ENCODE results near the gene HDAC1.
"Not testable (repeated sequence)": the region's sequence is repeated elsewhere in the genome, so short reads cannot be mapped to it uniquely, and the experiment has no call there.

The HDAC1 gene

GRCh38 chr1:32352831-32353383 lies 61.0 kb downstream of the HDAC1 start:
- Mint-ChIP-seq H3K4me1 (peaks cover 53% of the 10 kb centered on the region), H3K27ac (no peak overlapping the region), H3K27me3 (peaks cover 38% of the 10 kb centered on the region), H3K4me3 (peak overlapping the region; percentile 77), H3K9me3 (peaks cover 5% of the 10 kb centered on the region), H3K36me3 (peaks cover 11% of the 10 kb centered on the region)
- no peak for DNase-seq
- CTCF ChIA-PET, result interaction anchor here (1.0 to 1.1 kb wide), 2 partner anchors 10 to 81 kb away, joined by 3 read pairs; no protein-coding TSS in a partner anchor

- Mint-ChIP-seq H3K9me3 (peaks cover 5% of the 10 kb centered on the region), H3K4me1 (peaks cover 48% of the 10 kb centered on the region), H3K27ac (no peak overlapping the region), H3K27me3 (peaks cover 37% of the 10 kb centered on the region), H3K36me3 (peaks cover 11% of the 10 kb centered on the region), H3K4me3 (peak overlapping the region; percentile 49)
- DNase-seq, result no peak
- CTCF ChIA-PET, result interaction anchor here (1.0 to 1.1 kb wide), 2 partner anchors 10 to 81 kb away, joined by 3 read pairs; no protein-coding TSS in a partner anchor
These were observed 61.5 kb downstream of the HDAC1 start for GRCh38 chr1:32353431-32353830.

GRCh38 chr1:32353886-32354570 lies 62.1 kb downstream of the HDAC1 start:
- CTCF ChIA-PET, result interaction anchor here (0.9 kb wide), 1 partner anchor 138 kb away, joined by 5 read pairs; no protein-coding TSS in a partner anchor
- peaks cover 42% of the 10 kb centered on the region for H3K4me1 Mint-ChIP-seq
- H3K27ac Mint-ChIP-seq, result no peak overlapping the region
- peak overlapping the region; percentile 49 for H3K4me3 Mint-ChIP-seq
- H3K36me3 Mint-ChIP-seq, result peaks cover 11% of the 10 kb centered on the region
- H3K27me3 Mint-ChIP-seq, result peaks cover 35% of the 10 kb centered on the region
- no peak for DNase-seq
- peaks cover 5% of the 10 kb centered on the region for H3K9me3 Mint-ChIP-seq

GRCh38 chr1:32355778-32356177 lies 63.9 kb downstream of the HDAC1 start:
- H3K27me3 Mint-ChIP-seq, result peaks cover 39% of the 10 kb centered on the region
- H3K4me3 Mint-ChIP-seq, H3K9me3 Mint-ChIP-seq, H3K27ac Mint-ChIP-seq, DNase-seq: not testable (repeated sequence)
- CTCF ChIA-PET, result interaction anchor here (0.7 to 1.1 kb wide), 2 partner anchors 74 to 140 kb away, joined by 4 read pairs; no protein-coding TSS in a partner anchor
- peaks cover 41% of the 10 kb centered on the region for H3K4me1 Mint-ChIP-seq
- peaks cover 13% of the 10 kb centered on the region for H3K36me3 Mint-ChIP-seq

- Mint-ChIP-seq H3K36me3 (peaks cover 16% of the 10 kb centered on the region), H3K4me3 (no peak overlapping the region), H3K4me1 (peaks cover 39% of the 10 kb centered on the region), H3K9me3 (no peaks in the 10 kb centered on the region), H3K27ac (no peak overlapping the region), H3K27me3 (peaks cover 43% of the 10 kb centered on the region)
- DNase-seq, result no peak
- CTCF ChIA-PET, result interaction anchor here (0.7 to 1.1 kb wide), 2 partner anchors 74 to 141 kb away, joined by 4 read pairs; no protein-coding TSS in a partner anchor
These were observed 64.6 kb downstream of the HDAC1 start for GRCh38 chr1:32356478-32356877.

GRCh38 chr1:32357614-32358013 lies 65.7 kb downstream of the HDAC1 start:
- H3K36me3 Mint-ChIP-seq, result peaks cover 20% of the 10 kb centered on the region
- H3K27me3 Mint-ChIP-seq, result peaks cover 49% of the 10 kb centered on the region
- peaks cover 38% of the 10 kb centered on the region for H3K4me1 Mint-ChIP-seq
- CTCF ChIA-PET, result interaction anchor here (3.1 kb wide), 1 partner anchor 142 kb away, joined by 12 read pairs; no protein-coding TSS in a partner anchor
- no peaks in the 10 kb centered on the region for H3K9me3 Mint-ChIP-seq
- no peak for DNase-seq
- H3K27ac Mint-ChIP-seq, result no peak overlapping the region
- H3K4me3 Mint-ChIP-seq, result no peak overlapping the region

- H3K36me3 Mint-ChIP-seq, result peaks cover 23% of the 10 kb centered on the region
- no peak overlapping the region for H3K4me3 Mint-ChIP-seq
- CTCF ChIA-PET, result interaction anchor here (1.1 to 3.1 kb wide), 2 partner anchors 24 to 143 kb away, joined by 3 to 12 read pairs; no protein-coding TSS in a partner anchor
- peaks cover 33% of the 10 kb centered on the region for H3K4me1 Mint-ChIP-seq
- peaks cover 45% of the 10 kb centered on the region for H3K27me3 Mint-ChIP-seq
- no peaks in the 10 kb centered on the region for H3K9me3 Mint-ChIP-seq
- peak overlapping the region; percentile 57 for H3K27ac Mint-ChIP-seq
- no peak for DNase-seq
These were observed 66.6 kb downstream of the HDAC1 start for GRCh38 chr1:32358435-32358834.

- Mint-ChIP-seq H3K9me3 (no peaks in the 10 kb centered on the region), H3K27ac (no peak overlapping the region), H3K27me3 (peaks cover 27% of the 10 kb centered on the region), H3K4me1 (peaks cover 24% of the 10 kb centered on the region), H3K36me3 (peaks cover 28% of the 10 kb centered on the region), H3K4me3 (no peak overlapping the region)
- CTCF ChIA-PET, result interaction anchor here (2.1 kb wide), 1 partner anchor 146 kb away, joined by 6 read pairs; no protein-coding TSS in a partner anchor
- DNase-seq, result no peak
These were observed 69.4 kb downstream of the HDAC1 start for GRCh38 chr1:32361308-32361673.

- Mint-ChIP-seq H3K36me3 (peaks cover 28% of the 10 kb centered on the region), H3K27me3 (peaks cover 22% of the 10 kb centered on the region), H3K4me3 (no peak overlapping the region), H3K27ac (no peak overlapping the region), H3K4me1 (peaks cover 24% of the 10 kb centered on the region), H3K9me3 (no peaks in the 10 kb centered on the region)
- peak; percentile 40 for DNase-seq
- CTCF ChIA-PET, result interaction anchor here (0.9 to 2.1 kb wide), 2 partner anchors 40 to 146 kb away, joined by 3 to 6 read pairs; no protein-coding TSS in a partner anchor
These were observed 70.0 kb downstream of the HDAC1 start for GRCh38 chr1:32361674-32362473.

- no peak for DNase-seq
- CTCF ChIA-PET, result interaction anchor here (0.6 to 2.1 kb wide), 4 partner anchors 10 to 147 kb away, joined by 3 to 6 read pairs (median 3); no protein-coding TSS in a partner anchor
- Mint-ChIP-seq H3K27me3 (peaks cover 19% of the 10 kb centered on the region), H3K27ac (peak within 1 kb of the TSS; percentile 34), H3K4me1 (peaks cover 24% of the 10 kb centered on the region), H3K4me3 (peak within 1 kb of the TSS; percentile 12), H3K9me3 (no peaks in the 10 kb centered on the region), H3K36me3 (peaks cover 31% of the 10 kb centered on the region)
These were observed 70.8 kb downstream of the HDAC1 start, which contains the start of the genes FAM229A and TSSK3 for GRCh38 chr1:32362474-32363313. Gene FAM229A (minus strand): TSS chr1:32362485. CDS start chr1:32362091, 394 bp downstream. Gene TSSK3 (plus strand): TSS chr1:32362539. CDS start chr1:32362702, 163 bp downstream.

- peaks cover 24% of the 10 kb centered on the region for H3K4me1 Mint-ChIP-seq
- no peak overlapping the region for H3K4me3 Mint-ChIP-seq
- H3K27me3 Mint-ChIP-seq, result peaks cover 15% of the 10 kb centered on the region
- peaks cover 34% of the 10 kb centered on the region for H3K36me3 Mint-ChIP-seq
- CTCF ChIA-PET, result interaction anchor here (0.6 kb wide), 1 partner anchor 11 kb away, joined by 3 read pairs; no protein-coding TSS in a partner anchor
- H3K9me3 Mint-ChIP-seq, result no peaks in the 10 kb centered on the region
- DNase-seq, result no peak
- H3K27ac Mint-ChIP-seq, result no peak overlapping the region
These were observed 71.8 kb downstream of the HDAC1 start for GRCh38 chr1:32363713-32364112.

- Mint-ChIP-seq H3K27me3 (peaks cover 15% of the 10 kb centered on the region), H3K9me3 (no peaks in the 10 kb centered on the region), H3K4me3 (no peak overlapping the region), H3K27ac (no peak overlapping the region), H3K36me3 (peaks cover 36% of the 10 kb centered on the region), H3K4me1 (peaks cover 17% of the 10 kb centered on the region)
- DNase-seq, result no peak
- CTCF ChIA-PET, result interaction anchor here (1.2 to 1.3 kb wide), 2 partner anchors 14 to 149 kb away, joined by 3 to 4 read pairs; no protein-coding TSS in a partner anchor
These were observed 73.0 kb downstream of the HDAC1 start for GRCh38 chr1:32364836-32365235.

GRCh38 chr1:32365445-32365844 lies 73.6 kb downstream of the HDAC1 start:
- DNase-seq, result no peak
- H3K36me3 Mint-ChIP-seq, result peaks cover 34% of the 10 kb centered on the region
- peaks cover 14% of the 10 kb centered on the region for H3K27me3 Mint-ChIP-seq
- no peak overlapping the region for H3K27ac Mint-ChIP-seq
- no peak overlapping the region for H3K4me3 Mint-ChIP-seq
- peaks cover 11% of the 10 kb centered on the region for H3K4me1 Mint-ChIP-seq
- CTCF ChIA-PET, result interaction anchor here (1.2 to 1.3 kb wide), 2 partner anchors 15 to 149 kb away, joined by 3 to 4 read pairs; no protein-coding TSS in a partner anchor
- no peaks in the 10 kb centered on the region for H3K9me3 Mint-ChIP-seq

Measured in activated naive CD4-positive, alpha-beta T cell treated with anti-CD3 and anti-CD28 coated beads, Interleukin-2, amount 10 ng/mL, durations not matched to agents 7 days and 5 days (primary cell).